ENCODE data around the gene MYOF.
"Not testable (repeated sequence)": the region's sequence is repeated elsewhere in the genome, so short reads cannot be mapped to it uniquely, and the experiment has no call there.

The MYOF gene

GRCh38 chr10:93392121-93392520 lies 90.0 kb downstream of the MYOF start:
- DNase-seq (ENCODE audit: extremely low read depth in 1 of 2, low read depth in 1 of 2): no peak

- no peak for DNase-seq (ENCODE audit: extremely low read depth in 1 of 2, low read depth in 1 of 2)
These were observed 91.6 kb downstream of the MYOF start for GRCh38 chr10:93390306-93391090.

GRCh38 chr10:93386631-93387369 lies 95.3 kb downstream of the MYOF start:
- DNase-seq (ENCODE audit: extremely low read depth in 1 of 2, low read depth in 1 of 2): no peak

DNA sequence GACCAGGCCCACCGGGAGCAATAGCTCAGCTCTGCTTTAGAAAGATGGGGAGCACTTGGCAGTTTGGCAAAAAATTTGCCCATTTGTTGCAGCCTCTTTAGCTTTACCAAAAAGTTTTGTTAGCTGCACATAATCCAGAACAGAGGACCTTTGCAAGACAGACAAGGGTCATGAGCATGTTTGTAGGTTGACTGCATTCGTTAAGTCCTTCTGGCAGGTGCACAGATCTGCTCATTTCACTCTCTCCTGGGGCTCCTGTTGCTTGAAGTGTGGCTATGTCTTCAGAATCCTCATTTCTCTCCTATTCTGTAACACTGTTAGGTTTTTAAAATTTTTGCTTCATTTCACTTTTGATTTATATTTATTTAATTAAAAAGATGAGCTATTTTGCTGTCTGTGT lies 96.8 kb downstream of the MYOF start:
- DNase-seq (ENCODE audit: extremely low read depth in 1 of 2, low read depth in 1 of 2): no peak

GRCh38 chr10:93384006-93384405 lies 98.1 kb downstream of the MYOF start:
- no peak for DNase-seq (ENCODE audit: extremely low read depth in 1 of 2, low read depth in 1 of 2)

GRCh38 chr10:93383562-93383981 lies 98.6 kb downstream of the MYOF start:
- no peak for DNase-seq (ENCODE audit: extremely low read depth in 1 of 2, low read depth in 1 of 2)

DNA sequence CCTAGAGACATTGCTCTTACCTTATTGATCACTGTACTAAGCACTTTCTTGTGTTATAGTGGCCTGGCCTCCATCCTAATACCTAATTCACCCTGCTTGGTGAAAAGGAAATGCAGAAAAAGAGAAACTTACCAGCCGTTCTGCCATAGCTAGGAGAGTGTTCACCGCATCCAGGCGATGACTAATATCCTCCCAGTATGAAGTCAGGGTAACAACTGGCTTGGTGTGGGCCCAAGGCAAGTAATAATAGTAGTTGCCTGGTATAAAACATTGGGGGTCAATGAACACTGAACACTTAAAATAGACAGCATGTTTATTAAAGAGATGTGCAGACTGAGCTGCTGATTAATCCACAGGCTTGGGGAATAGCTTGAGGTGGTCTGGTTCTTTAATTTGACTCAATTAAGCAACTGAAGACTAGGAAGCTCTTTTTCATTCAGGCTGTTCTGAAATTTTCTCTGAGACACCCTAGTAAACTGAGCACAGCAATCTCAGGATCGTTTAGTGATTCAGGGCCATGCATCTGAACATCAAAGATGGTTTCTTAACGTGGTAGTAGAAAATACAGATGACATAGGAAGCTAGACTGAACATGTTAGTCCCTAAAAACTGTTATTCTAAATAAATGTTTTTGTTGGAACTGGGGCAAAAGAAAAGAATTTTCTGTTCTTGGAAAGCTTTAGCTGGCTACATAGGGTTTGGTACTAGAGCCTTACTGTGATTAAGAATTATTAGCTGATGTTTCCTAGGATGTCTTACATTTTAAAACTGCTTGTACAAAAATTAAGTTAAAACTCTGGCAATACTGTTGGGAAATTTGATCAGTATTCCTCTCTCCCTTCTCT lies 102.2 kb downstream of the MYOF start:
- DNase-seq (ENCODE audit: extremely low read depth in 1 of 2, low read depth in 1 of 2): no peak

- no peak for DNase-seq (ENCODE audit: extremely low read depth in 1 of 2, low read depth in 1 of 2)
These were observed 103.0 kb downstream of the MYOF start for GRCh38 chr10:93378997-93379730.

- no peak for DNase-seq (ENCODE audit: extremely low read depth in 1 of 2, low read depth in 1 of 2)
These were observed 104.1 kb downstream of the MYOF start for GRCh38 chr10:93378039-93378438.

- peak in 1 of 2 donors; percentile 7 for DNase-seq (ENCODE audit: extremely low read depth in 1 of 2, low read depth in 1 of 2)
These were observed 105.5 kb downstream of the MYOF start for GRCh38 chr10:93376372-93377293.

GRCh38 chr10:93370961-93371360 lies 111.2 kb downstream of the MYOF start:
- no peak for DNase-seq (ENCODE audit: extremely low read depth in 1 of 2, low read depth in 1 of 2)

DNA sequence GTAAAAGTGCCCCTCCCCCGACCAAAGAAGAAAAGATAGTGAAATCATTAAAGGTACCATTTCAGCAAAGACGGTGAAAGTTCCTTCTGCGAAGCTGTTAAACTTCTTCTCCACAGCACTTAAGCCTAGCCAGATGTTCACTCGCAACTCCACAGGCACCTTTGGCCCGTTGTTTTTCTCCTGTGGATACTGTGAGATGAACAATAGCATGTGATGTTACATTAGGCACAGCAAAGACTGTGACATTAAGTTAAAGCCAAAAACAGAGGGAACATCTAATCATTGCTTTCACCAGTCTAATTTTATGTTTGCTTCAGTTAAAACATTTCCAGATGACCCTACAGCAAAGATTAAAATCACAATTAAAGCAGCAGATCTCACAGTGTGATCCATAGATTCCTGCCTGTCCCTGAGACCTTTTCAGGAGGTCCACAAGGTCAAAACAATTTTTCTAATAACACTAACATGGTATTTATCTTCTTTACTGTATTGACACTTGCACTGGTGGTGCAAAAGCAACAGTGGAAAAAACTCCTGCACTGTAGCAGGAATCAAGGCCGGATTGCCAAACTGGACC lies 112.5 kb downstream of the MYOF start:
- no peak for DNase-seq (ENCODE audit: extremely low read depth in 1 of 2, low read depth in 1 of 2)

DNA sequence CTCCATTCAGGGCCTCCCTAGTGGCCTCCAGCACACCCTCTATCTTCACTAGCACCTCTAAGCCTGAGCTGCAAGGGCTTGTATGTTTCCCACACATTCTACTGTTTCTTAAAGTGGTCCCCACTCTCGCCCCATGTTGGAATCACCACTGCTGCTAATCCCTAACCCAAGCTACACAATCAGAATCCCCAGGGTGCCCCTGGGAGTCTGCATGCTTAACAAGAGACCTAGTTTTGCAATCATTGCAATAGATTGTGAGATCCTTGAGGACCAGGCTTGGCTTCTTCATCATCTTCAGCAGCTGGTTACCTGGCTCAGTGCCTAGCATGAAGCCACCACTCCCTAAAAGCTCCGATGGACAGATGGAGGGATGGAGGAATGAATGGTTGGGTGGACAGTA lies 113.9 kb downstream of the MYOF start:
- no peak for DNase-seq (ENCODE audit: extremely low read depth in 1 of 2, low read depth in 1 of 2)

- no peak for DNase-seq (ENCODE audit: extremely low read depth in 1 of 2, low read depth in 1 of 2)
These were observed 114.5 kb downstream of the MYOF start for GRCh38 chr10:93367664-93368063.

GRCh38 chr10:93364966-93365365 lies 117.2 kb downstream of the MYOF start:
- DNase-seq (ENCODE audit: extremely low read depth in 1 of 2, low read depth in 1 of 2): no peak

DNA sequence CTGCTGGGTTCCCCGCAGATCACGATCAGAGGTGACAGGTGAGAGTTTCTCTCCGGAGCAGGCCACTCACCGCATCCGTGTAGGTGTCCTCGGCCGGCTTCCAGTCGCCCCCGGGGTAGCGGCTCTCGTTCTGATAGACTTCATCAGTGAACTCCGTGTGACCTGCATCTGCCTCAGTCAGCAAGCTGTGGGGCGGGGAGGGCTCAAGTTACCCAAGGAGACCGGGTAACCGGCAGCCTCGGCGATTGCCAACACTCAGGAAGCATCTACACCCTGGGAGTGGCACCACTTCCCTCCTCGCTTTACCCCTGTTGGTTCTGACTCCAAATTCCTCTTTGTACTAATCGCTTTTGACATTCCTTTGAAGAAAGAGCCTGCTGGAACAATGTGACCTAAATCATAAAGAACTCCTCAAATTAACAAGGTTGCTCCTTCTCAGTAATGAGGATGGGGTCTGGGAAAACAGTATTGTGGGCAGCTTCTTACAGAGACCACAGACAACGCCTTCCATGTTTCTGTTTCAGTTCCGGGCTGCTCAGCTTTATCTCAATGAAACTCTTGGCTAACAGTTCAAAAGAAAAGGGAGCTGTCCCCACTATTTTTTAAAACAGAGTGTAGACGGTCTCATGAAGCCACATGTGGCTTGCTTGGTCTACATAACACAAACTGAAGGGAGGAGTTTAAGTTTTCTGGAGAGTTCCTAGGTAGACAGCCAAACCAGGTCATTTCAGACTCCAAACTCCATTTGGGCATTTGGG lies 118.1 kb downstream of the MYOF start:
- no peak for DNase-seq (ENCODE audit: extremely low read depth in 1 of 2, low read depth in 1 of 2)

DNA sequence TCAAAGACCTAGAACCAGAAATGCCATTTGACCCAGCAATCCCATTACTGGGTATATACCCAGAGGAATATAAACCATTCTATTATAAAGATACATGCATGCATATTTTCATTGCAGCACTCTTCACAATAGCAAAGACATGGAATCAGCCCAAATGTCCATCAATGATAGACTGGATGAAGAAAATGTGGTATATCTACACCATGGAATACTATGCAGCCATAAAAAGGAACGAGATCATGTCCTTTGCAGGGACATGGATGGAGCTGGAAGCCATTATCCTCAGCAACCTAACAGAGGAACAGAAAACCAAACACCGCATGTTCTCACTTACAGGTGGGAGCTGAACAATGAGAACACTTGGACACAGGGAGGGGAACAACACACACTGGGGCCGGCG lies 123.7 kb downstream of the MYOF start:
- not testable (repeated sequence) for DNase-seq (ENCODE audit: extremely low read depth in 1 of 2, low read depth in 1 of 2)

DNA sequence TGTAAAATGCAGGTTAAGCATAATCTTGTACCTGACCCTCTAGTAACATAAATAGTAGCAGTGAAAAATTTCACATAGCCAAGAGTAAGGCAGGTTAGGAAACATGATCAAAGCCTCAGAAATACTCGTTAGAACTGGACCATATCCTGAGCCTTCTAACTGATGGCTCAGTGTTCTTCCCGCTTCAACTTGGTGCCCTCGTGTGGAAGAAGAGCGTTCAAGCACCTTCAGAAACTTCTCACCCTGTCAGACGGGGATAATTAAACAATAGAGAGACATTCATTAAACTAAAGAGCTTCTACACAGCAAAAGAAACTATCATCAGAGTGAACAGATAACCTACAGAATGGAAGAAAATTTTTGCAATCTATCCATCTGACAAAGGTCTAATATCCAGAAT lies 124.5 kb downstream of the MYOF start:
- DNase-seq (ENCODE audit: extremely low read depth in 1 of 2, low read depth in 1 of 2): no peak

- no peak for DNase-seq (ENCODE audit: extremely low read depth in 1 of 2, low read depth in 1 of 2)
These were observed 125.6 kb downstream of the MYOF start for GRCh38 chr10:93356516-93356915.

Data from activated CD8-positive, alpha-beta memory T cell treated with anti-CD3 and anti-CD28 coated beads for 1 hour (primary cell).